Hippocampal formation (tissue), 2 donors: ENCODE results near the gene SLC7A11.
"Not testable (repeated sequence)": the region's sequence is repeated elsewhere in the genome, so short reads cannot be mapped to it uniquely, and the experiment has no call there.

Source experiments
- DNase-seq, 2 donors: peaks; one replicate each; lab custom pipeline; 2025; lab: John Stamatoyannopoulos, UW

The SLC7A11 gene

GRCh38 chr4:138242834-138243156 lies 646 bp upstream of the SLC7A11 start:
- no peak for DNase-seq

DNA sequence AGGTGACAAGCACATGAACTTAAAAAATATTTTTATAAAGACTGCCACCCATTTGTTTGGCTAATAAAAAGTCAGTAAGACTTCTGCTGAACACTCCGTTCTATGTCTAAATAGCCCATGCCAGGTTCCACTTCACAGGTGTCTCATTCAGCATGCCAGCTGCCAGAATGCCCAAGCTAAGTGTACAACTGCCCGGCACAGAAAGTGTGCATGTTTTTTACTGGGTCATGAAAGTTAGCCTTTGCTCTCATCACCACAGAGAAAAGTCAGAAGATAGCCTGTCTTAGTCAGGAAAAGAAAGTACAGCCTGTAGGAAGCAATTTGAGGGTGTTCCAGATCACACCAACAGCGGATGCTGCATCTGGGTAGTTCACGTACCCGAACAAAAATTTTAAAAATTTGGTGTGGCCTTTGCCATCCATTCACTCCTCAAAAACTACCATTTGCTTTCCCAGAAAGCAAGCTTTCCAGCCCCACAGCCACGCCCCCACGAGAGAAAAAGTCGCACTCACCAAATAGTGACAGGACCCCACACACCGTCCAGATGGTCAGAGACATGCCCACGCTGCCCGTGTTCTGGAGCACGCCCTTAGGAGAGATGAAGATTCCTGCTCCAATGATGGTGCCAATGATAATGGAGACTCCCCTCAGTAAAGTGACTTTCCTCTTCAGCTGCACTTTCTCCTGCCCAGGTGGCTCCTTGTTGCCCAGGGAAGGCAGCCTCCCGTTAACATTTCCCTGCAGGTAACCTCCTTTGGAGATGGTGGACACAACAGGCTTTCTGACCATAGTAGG lies 671 bp downstream of the SLC7A11 start:
- no peak for DNase-seq

DNA sequence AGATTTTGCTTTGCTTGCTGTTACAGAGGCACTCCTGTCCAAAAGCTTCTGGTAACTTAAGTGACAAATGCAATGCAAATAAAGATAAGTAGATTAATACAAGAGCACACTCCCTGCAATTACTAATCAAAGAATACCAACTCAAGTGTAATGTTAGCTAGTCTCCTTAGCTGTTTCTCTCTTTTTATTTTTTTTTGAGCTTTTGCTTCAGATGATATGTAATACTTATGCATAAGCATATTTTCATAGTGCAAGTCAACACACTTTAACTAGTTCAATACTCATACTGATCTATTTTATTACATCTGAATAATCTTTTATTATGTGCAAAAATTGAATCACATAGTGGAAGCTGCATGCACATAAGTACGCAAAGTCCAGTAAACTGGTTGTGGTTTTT lies 2.7 kb downstream of the SLC7A11 start:
- DNase-seq, result no peak

GRCh38 chr4:138238521-138239292 lies 3.4 kb downstream of the SLC7A11 start:
- DNase-seq, result no peak

DNA sequence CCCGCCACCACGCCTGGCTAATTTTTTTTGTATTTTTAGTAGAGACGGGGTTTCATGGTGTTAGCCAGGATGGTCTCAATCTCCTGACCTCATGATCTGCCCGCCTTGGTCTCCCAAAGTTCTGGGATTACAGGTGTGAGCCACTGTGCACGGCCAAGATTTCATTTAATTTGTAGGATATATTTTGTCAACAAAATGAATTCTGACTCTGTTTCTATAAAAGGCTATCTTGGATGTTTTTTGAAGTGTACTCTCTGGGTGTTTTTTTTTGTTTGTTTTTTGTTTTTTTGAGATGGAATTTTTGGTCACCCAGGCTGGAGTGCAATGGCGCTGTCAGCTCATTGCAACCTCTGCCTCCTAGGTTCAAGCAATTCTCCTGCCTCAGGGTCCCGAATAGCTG lies 5.0 kb downstream of the SLC7A11 start:
- not testable (repeated sequence) for DNase-seq

- no peak for DNase-seq
Observed at GRCh38 chr4:138236037-138236436, 6.1 kb downstream of the SLC7A11 start.

GRCh38 chr4:138235419-138235952 lies 6.7 kb downstream of the SLC7A11 start:
- no peak for DNase-seq

GRCh38 chr4:138234248-138234647 lies 7.9 kb downstream of the SLC7A11 start:
- DNase-seq, result no peak

GRCh38 chr4:138233313-138234034 lies 8.7 kb downstream of the SLC7A11 start:
- no peak for DNase-seq

DNA sequence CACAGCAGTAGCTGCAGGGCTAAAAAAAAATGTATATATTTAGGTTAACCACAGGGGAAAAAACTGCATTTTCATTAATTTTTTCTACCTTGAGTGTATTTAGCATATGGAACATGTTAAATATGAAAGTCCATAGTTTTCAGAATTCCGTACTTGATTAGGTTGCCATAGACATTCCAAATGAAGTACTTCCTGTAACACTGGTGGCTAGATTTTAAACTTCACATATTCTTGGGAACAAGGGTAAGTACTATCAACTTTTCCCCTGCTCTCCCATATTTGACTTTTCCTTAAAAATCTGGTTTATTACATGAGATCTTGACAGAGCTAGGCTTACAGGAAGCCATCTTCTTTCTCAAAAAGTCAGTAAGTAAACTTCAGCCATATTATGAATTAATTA lies 9.8 kb downstream of the SLC7A11 start:
- no peak for DNase-seq

- no peak for DNase-seq
Observed at GRCh38 chr4:138230048-138230447, 12.1 kb downstream of the SLC7A11 start.

DNA sequence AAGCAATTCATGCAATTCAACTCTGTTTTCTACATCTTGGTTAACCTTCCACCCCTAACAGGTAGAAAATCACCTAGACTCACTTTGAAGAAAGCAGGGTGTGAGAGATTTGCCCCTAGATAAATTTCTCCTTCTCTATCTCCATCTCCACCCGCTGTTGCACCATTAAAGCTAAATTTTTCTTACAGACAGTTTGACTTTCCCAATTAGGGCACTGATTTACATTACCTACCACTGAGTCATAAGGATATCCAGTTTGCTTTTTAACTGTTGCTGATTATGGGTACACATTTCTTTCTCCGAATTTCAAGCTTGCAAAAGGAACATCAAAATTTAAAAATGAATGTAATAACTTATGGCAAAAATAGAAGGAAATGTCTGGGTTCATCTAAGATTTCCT lies 13.0 kb downstream of the SLC7A11 start:
- DNase-seq, result no peak

DNA sequence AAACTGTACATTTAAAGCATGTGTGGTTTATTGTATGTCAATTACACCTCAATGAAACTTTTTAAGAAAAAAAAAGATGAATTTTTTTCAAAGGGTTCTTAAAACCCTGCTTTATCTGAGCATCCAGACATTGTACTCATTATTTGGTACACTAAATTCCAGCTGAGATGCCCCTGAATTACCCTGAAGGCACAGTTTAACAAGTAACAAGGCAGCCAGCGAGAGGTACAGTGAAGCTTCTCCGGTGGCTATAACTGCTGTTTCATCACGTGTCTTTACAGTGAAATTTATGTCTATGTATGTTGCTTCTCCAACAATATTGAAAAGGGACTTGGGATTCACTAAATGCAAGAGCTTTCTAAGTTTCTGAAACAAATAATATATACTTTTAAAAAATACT lies 15.8 kb downstream of the SLC7A11 start:
- DNase-seq, result no peak

- DNase-seq, result no peak
Observed at GRCh38 chr4:138225477-138225876, 16.7 kb downstream of the SLC7A11 start.

DNA sequence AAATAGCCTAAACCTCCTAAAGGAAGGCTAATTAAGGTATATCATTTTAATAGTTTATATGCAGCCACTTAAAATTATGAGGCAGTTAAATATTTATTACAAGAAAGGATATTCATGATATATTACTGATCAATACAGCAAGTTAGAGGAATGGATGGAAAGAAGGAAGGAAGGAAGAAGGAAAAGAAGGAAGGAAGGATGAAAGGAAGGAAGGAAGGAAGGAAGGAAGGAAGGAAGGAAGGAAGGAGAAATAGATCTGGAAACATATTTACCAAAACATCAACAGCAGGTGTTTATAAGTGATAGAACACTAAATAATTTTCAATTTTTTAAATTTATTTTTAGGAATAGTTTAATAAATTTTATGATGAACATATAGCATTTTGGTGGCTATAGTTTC lies 17.5 kb downstream of the SLC7A11 start:
- DNase-seq, result no peak

DNA sequence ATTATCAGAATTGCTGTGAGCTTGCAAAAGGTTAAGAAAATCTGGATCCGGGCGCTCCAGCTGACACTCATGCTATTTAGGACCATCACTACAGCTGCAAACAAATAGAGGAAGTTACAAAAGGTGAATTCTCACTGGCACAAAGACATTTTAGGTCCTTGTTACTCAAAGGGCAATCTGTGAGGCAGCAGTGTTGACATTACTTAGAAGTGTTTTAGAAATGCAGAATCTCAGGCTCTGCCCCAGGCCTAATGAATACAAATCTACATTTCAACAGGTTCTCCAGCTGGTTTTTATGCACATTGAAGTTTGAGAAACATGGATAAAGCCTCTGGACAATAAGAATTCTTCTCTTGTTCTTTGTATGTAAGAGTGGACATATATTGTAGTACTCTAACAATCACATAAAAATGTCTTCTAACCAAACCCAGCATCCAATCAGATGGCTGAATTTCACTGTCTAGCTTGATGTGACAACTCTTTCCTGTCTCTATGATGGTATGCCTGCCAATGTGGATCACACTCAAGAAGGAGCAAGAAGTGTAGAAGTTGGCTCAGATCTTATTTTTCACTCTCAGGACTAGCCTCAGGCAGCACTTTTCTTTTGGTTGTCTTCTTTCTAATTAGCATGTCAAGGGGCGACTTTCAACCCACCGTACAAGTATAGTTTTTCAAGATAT lies 18.8 kb downstream of the SLC7A11 start:
- DNase-seq, result no peak

- DNase-seq, result no peak
Observed at GRCh38 chr4:138222046-138222445, 20.1 kb downstream of the SLC7A11 start.

DNA sequence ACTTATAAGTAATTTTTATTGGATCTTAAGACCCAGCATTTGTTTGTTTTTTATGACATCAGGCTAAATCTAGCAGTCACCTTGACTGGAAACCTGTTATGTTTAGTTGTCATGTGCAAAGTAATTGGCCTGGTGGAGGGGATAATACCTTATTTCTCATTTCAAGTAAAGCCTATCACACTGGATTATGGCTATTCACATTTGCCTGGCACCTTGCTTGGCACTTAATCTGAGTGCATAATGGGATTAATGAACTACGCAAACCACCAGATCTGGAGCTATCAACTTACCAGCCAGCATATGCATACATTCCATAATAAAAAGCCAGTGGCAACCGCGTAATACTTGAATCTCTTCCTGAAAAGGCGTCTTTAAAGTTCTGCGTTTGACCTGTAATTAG lies 23.2 kb downstream of the SLC7A11 start:
- no peak for DNase-seq

- DNase-seq, result peak; percentile 18 to 51
Observed at GRCh38 chr4:138217567-138217966, 24.6 kb downstream of the SLC7A11 start.

DNA sequence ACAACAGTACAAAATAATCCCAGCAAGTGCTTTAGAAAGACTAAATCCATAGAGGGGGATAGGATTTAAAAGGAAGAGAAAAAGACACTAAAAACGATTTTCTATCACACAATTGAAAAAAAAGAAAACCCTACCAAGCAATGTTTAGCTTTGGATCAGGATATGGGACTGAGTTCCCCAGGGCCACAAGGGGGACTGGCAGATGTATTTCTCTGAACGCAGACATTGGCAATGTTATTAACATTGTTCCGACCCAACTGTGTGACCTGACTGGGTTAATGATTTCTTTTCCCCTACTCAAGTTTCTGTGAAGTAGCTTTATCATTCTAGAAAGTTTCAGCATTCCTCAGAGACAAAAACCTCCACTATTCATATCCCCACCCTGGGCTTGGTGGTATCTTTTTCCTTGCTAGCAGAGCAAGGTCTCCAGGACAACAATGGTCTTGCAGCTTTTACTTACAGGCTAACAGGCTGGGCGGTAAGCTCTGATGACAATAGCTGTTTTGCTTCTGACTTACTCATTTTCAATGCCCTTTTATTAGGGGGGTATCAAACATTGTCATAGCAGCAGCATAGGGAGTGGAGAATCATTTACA lies 25.8 kb downstream of the SLC7A11 start:
- no peak for DNase-seq

- DNase-seq, result not testable (repeated sequence)
Observed at GRCh38 chr4:138210576-138210975, 31.6 kb downstream of the SLC7A11 start.

DNA sequence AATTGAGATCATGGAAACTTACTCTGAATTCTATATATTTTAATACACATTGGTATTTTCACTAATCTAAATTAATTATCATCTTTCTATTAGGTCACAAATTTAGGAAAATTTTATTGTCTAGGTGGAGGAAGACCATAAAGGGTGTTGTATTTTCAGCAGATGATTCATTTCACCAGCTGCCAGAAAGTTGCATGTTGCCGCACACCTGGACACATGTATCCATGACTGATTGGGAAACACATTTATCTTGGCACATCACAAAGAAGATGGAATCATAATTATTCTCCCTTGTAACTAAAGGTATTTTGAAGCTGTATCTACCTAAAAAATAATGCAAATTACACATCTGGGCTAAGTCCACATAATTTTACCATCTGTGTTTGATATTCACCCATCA lies 33.1 kb downstream of the SLC7A11 start:
- DNase-seq, result no peak
